ENCODE measurements around the gene ZNF414. TPM values are rescaled to one million over a fixed set of nuclear protein-coding genes. Genes with fewer than 3 reads are reported as not detected.

Gene ZNF414
- total RNA-seq, 1 experiment from 2014 or later = 4.6 TPM

- Histone ChIP-seq H3K9me3 (ENCODE audit: low read length) (no peaks in the 10 kb centered on the region), H3K4me1 (ENCODE audit: insufficient read depth, low read length) (no peaks in the 10 kb centered on the region), H3K4me2 (ENCODE audit: low read length) (peak overlapping the region; percentile 99), H3K27ac (ENCODE audit: low read length) (no peak overlapping the region), H3K27me3 (ENCODE audit: low read length) (no peaks in the 10 kb centered on the region), H3K4me3 (ENCODE audit: low read length) (peak overlapping the region; percentile 76), H3K36me3 (ENCODE audit: low read depth, low read length) (no peaks in the 10 kb centered on the region), H3K9me2 (replicated peaks; ENCODE audit: low read length) (no peaks in the 10 kb centered on the region), H2AFZ (ENCODE audit: low read length) (peak overlapping the region; percentile 82), H3K79me2 (ENCODE audit: low read length) (no peaks in the 10 kb centered on the region), H3F3A (ENCODE audit: low read length, unreplicated experiment) (no peaks in the 10 kb centered on the region), H3K9ac (ENCODE audit: low read length) (peak overlapping the region; percentile 61), H4K20me1 (ENCODE audit: low read length) (no peaks in the 10 kb centered on the region)
- peak; percentile 23 for DNase-seq
- ATAC-seq = peak; percentile 61
- ChIA-PET POLR2A (ENCODE audit: unreplicated experiment) (interaction anchor here (1.1 kb wide), 1 partner anchor 93 kb away, joined by 4 read pairs; the partner anchor contains the start of gene MARCHF2), CTCF (interaction anchor here (1.1 to 1.9 kb wide), 4 partner anchors 72 to 153 kb away, joined by 3 to 15 read pairs (median 4); partner anchors contain the start of gene MARCHF2)
- intact Hi-C loops (cut with micrococcal nuclease) = loop anchor here (2.0 to 5.0 kb wide), 4 partner anchors 49 to 152 kb away; partner anchors contain the start of gene MARCHF2
- BruUV-seq (replicated peaks) = no TSS peak
- peak; percentile 40 for TF ChIP-seq CTCF (conservative IDR thresholded peaks at IDR 0.05; ENCODE audit: low read depth, low read length)
- TF ChIP-seq EZH2 (IDR thresholded peaks at IDR 0.05; ENCODE audit: low read length, unreplicated experiment) = no peak
These were observed 7.5 kb downstream of the ZNF414 start for GRCh38 chr19:8506402-8506957.

DNA sequence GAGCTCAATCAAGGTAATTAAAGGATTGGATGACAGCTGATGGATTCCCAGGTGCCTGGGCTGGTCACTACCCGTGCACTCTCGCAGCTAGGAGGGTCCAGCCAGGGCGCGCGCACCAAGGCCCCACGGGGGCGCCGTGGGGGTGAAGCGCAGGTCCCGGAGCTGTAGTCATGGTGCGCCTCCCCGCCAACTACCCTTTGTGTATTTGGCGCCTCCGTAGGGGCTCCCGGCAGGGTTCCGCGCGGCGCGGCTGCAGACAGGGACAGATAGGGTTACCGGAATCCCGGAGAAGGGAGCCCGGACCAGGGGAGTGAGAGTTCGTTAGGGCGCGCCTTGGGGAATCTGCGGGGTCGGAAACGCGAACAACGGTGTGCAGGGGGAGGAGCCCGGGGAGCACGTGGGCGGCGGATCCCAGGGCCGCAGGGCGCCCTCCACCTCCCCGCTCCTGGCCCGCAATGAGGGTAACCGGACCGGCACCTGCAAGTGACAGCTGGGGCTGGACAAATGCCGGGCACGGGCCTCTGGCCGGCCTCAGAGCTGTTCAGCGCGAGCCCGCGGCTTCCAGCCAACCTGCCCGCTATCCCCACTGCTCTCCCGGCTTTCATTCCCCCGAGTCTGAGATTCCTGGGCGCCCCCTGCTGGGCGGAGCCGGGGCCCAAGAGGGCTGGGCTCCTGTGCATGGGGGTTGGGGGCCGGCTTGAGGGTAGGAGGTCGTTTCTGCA, 8.1 kb downstream of the ZNF414 start:
- CTCF ChIA-PET = interaction anchor here (0.5 to 1.9 kb wide), 11 partner anchors 8 to 152 kb away, joined by 3 to 15 read pairs (median 3); partner anchors contain the start of genes MARCHF2 and ZNF414
- H3K27me3 ChIP-seq (ENCODE audit: low read length) = no peaks in the 10 kb centered on the region
- H3K4me1 ChIP-seq (ENCODE audit: insufficient read depth, low read length) = no peaks in the 10 kb centered on the region
- POLR2A ChIA-PET (ENCODE audit: unreplicated experiment) = interaction anchor here (0.6 to 1.1 kb wide), 2 partner anchors 93 to 111 kb away, joined by 4 read pairs; partner anchors contain the start of gene MARCHF2
- H2AFZ ChIP-seq (ENCODE audit: low read length) = peak overlapping the region; percentile 82
- H3K9me3 ChIP-seq (ENCODE audit: low read length) = no peaks in the 10 kb centered on the region
- ATAC-seq (peak; percentile 90), DNase-seq (peak; percentile 87)
- no TSS peak for BruUV-seq (replicated peaks)
- no peaks in the 10 kb centered on the region for H3K79me2 ChIP-seq (ENCODE audit: low read length)
- no peaks in the 10 kb centered on the region for H4K20me1 ChIP-seq (ENCODE audit: low read length)
- peak; percentile 99 for TF ChIP-seq CTCF (conservative IDR thresholded peaks at IDR 0.05; ENCODE audit: low read depth, low read length)
- no peak for TF ChIP-seq EZH2 (IDR thresholded peaks at IDR 0.05; ENCODE audit: low read length, unreplicated experiment)
- peak overlapping the region; percentile 1; the same call in 1 of the 2 replicates for H3K27ac ChIP-seq (ENCODE audit: low read length)
- H3K9ac ChIP-seq (ENCODE audit: low read length) = peak overlapping the region; percentile 61
- intact Hi-C loops (cut with micrococcal nuclease) = loop anchor here (2.0 to 5.0 kb wide), 4 partner anchors 49 to 151 kb away; partner anchors contain the start of gene MARCHF2
- H3K9me2 ChIP-seq (replicated peaks; ENCODE audit: low read length) = no peaks in the 10 kb centered on the region
- H3K36me3 ChIP-seq (ENCODE audit: low read depth, low read length) = no peaks in the 10 kb centered on the region
- no peaks in the 10 kb centered on the region for H3F3A ChIP-seq (ENCODE audit: low read length, unreplicated experiment)
- H3K4me3 ChIP-seq (ENCODE audit: low read length) = peak overlapping the region; percentile 76
- peak overlapping the region; percentile 99 for H3K4me2 ChIP-seq (ENCODE audit: low read length)

GRCh38 chr19:8504919-8505318, 9.0 kb downstream of the ZNF414 start:
- H3K4me3 ChIP-seq (ENCODE audit: low read length) = no peak overlapping the region
- H3K9me2 ChIP-seq (replicated peaks; ENCODE audit: low read length) = no peaks in the 10 kb centered on the region
- H3K4me1 ChIP-seq (ENCODE audit: insufficient read depth, low read length) = no peaks in the 10 kb centered on the region
- BruUV-seq (replicated peaks) = no TSS peak
- H3K27me3 ChIP-seq (ENCODE audit: low read length) = no peaks in the 10 kb centered on the region
- POLR2A ChIA-PET (ENCODE audit: unreplicated experiment) = no interaction called here
- TF ChIP-seq EZH2 (IDR thresholded peaks at IDR 0.05; ENCODE audit: low read length, unreplicated experiment) (no peak), CTCF (conservative IDR thresholded peaks at IDR 0.05; ENCODE audit: low read depth, low read length) (no peak), EZH2phosphoT487 (IDR thresholded peaks at IDR 0.05; ENCODE audit: borderline replicate concordance, low read length) (no peak)
- ATAC-seq (no peak), DNase-seq (no peak)
- no peaks in the 10 kb centered on the region for H3K79me2 ChIP-seq (ENCODE audit: low read length)
- intact Hi-C loops (cut with micrococcal nuclease) = loop anchor here (5.0 kb wide), 2 partner anchors 48 to 77 kb away; no protein-coding TSS in a partner anchor
- H3F3A ChIP-seq (ENCODE audit: low read length, unreplicated experiment) = no peaks in the 10 kb centered on the region
- H3K9ac ChIP-seq (ENCODE audit: low read length) = no peak overlapping the region
- H3K9me3 ChIP-seq (ENCODE audit: low read length) = no peaks in the 10 kb centered on the region
- no peaks in the 10 kb centered on the region for H4K20me1 ChIP-seq (ENCODE audit: low read length)
- H2AFZ ChIP-seq (ENCODE audit: low read length) = 0 out of 2 replicates have a peak overlapping the region, but pooled peaks have one; percentile 40
- H3K4me2 ChIP-seq (ENCODE audit: low read length) = no peak overlapping the region
- H3K27ac ChIP-seq (ENCODE audit: low read length) = no peak overlapping the region
- CTCF ChIA-PET = interaction anchor here (0.5 to 1.9 kb wide), 4 partner anchors 9 to 150 kb away, joined by 3 to 15 read pairs (median 4); partner anchors contain the start of genes MARCHF2 and ZNF414
- no peaks in the 10 kb centered on the region for H3K36me3 ChIP-seq (ENCODE audit: low read depth, low read length)
